CD4-positive, alpha-beta T cell treated with Interleukin-4 for 1 hour (primary cell): Measurements from ENCODE around the gene NDUFS7.

Experiments
- DNase-seq, 2 donors: peaks; one replicate each; pipeline ENCODE4 v3.0.0-alpha.2; 2020 to 2022

The NDUFS7 gene

DNA sequence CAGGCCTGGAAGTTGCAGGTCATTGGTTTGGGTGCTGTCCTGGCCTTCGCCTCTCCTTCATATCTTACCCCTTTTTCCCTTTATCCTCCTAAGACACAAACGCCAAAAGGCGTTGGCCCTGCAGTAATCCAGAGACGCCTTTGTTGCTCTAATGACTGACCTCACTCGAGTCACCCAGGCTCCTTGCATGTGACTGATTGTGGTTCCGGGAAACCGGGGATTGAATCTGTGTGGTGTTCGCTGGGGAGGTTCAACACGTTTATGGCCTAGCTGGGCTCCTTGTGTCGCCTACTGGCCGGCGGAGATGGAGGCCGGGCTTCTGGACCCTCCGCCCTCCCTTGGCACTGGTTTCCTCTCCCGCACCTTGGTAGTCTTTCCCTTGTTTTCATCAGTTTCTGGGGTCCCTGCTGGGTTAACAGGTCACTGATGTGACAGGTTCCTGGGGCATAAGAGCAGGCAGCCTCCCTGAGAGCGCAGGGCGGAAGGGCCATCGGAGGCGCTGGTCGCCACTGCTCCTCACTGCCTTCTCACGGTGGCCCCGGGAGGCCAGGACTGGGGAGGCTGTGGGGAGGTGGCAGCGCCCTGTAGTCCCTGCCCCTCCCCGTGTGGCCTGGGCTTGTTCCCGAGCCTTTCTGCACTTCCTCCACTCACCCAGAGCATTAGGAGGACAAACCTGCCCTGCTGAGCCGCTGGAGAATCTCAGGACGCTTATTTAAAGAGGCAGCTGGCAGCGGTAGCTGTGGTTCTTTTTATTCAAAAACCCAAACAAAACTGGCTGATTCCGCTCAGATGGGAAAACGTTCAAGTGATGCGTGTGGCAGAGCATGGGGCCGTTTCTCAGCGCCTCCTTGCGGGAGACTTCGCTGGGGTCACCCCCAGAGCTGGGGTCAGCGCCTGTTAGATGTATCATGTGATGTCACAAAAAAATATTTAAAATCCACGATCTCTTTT lies 18.1 kb upstream of the NDUFS7 start:
- DNase-seq = no peak

DNA sequence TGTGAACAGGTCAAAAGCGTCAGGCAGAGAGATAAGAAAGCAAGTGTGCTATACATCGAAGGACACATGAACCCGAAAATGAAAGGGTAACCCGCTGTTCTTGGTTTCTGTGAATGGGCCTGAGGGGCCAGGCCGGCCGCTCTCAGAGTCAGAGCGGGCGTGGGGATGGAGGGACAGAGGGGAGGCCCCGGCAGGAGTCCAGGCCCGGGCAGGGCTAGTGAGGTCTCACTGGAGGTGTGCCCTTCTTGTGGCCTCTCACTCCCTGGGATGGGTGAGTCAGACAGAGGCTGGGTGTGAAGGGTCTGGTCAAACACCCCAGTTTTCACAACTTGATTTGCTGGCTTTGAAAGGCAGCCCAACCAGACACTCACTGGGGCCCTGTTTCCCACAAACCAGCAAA lies 17.4 kb upstream of the NDUFS7 start:
- no peak for DNase-seq

DNA sequence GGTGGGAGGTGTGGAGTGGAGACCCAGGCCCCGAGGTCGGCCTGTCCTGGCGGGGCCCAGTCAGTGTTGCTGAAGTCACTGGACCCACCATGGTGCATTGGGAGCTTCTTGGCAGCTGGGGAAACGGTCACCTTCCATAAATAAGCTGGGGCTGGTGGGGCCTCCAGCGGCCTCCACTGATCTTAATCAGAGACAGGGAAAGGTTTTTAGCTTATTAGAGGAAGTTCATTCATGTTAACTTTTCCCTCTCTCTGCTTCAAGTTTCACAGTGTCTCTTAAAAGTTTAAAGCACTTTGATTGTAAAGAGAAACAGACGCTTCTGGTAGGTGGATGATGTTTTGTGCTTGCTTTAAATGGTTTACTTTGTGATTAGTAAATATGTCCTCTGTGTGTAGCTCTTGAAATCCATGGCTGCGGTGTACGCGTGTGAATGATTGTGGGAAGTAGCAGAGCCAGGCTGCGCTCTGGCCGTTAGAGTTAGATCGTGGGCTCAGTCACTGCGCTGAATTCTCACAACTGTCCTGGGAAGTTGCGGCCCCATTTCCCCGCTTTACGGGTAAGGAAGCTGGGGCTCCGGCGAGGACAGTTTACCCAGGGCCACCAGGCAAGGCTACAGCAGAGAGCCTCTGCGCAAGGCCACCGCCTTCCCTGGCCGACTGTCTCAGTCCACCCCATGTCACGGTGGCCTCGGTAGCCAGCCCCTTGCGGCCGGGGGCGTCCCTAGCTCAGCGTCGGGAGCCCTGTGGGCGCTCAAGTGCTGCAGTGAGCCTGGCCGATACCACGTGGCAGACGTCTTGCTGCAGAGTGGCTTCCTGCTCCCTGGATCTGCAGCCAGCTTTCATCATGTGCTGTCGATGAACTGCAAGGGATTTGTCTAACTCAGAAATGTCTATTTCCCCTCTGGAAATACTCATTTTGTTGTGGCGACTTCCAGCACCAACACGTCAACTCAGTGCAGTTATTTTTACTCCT lies 16.5 kb upstream of the NDUFS7 start:
- no peak for DNase-seq

GRCh38 chr19:1369214-1369805 lies 14.4 kb upstream of the NDUFS7 start:
- DNase-seq = no peak

- no peak for DNase-seq
Measured at GRCh38 chr19:1370579-1371361, 12.9 kb upstream of the NDUFS7 start.

DNA sequence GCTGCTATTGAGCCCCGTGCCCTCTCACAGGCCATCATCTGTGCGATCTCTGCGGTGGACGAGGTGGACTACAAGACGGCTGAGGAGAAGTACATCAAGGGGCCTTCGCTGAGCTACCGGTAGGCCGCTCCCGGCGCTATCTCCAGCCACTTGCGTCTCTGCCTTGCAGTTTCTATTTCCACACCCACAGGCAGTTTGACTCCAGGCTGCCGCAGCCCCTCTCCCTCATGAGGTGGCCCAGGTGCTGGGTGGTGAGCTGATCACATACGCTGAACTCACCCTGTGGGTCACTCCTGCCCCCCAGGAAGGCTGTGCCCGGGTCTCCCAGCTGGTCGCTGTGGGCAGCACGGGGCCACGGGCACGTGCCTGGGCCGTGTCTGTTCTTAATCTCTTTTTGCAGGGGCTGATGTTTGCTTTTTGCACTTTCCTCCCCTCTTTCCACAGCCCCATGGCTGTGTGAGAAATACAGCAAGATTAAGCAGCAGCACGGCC lies 10.6 kb upstream of the NDUFS7 start:
- no peak for DNase-seq

DNA sequence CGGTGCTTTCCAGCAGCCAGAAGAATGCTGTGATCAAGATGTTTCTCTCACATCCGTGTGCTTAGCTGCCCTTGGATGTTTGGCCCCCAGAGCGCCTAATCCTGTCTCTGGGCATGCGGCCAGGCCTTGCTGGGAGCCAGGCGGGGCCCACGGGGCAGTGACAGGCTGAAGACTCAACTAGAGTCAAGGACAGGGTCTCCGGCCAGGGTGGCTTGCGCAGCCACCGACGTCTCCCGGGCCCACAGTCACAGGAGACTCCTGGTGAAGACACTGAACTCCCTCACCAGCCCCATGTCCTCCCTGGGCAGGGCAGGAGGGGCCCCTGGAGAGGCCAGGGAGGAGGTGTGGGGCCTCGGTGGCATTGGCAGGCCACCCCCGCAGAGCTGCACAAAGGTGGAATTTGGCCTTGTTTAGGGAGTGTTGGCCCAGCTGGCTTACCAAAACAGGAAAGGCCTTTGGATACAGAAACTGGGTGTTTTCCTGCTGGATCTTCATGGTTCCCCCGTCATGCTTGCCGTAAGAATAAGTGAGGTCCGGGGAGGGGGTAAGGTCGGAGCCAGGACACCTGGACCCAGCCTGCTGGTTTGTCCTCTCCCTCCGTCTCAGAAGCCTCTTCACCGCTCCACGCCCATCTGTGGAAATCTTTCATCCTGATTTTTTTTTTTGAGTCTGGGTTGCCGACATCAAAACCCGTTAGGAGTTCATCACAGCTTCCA lies 10.0 kb upstream of the NDUFS7 start:
- no peak for DNase-seq

DNA sequence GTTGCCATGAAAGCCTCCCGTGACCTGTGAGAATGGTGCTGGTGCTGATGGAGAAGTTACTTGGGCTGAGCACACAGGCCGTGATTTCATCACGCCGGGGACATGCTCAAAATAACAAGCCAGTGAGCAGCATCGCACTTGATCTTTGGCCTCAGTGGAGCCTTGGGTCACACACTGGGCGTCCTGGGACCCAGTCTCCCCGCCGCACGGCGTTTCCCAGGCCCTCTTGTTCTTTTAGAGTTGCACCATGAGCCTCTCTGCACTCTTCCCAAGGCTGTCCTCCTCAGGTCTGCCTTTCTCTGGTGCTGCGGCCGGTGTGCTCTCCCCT lies 9.5 kb upstream of the NDUFS7 start:
- no peak for DNase-seq

GRCh38 chr19:1376415-1376805 lies 7.3 kb upstream of the NDUFS7 start:
- no peak for DNase-seq

DNA sequence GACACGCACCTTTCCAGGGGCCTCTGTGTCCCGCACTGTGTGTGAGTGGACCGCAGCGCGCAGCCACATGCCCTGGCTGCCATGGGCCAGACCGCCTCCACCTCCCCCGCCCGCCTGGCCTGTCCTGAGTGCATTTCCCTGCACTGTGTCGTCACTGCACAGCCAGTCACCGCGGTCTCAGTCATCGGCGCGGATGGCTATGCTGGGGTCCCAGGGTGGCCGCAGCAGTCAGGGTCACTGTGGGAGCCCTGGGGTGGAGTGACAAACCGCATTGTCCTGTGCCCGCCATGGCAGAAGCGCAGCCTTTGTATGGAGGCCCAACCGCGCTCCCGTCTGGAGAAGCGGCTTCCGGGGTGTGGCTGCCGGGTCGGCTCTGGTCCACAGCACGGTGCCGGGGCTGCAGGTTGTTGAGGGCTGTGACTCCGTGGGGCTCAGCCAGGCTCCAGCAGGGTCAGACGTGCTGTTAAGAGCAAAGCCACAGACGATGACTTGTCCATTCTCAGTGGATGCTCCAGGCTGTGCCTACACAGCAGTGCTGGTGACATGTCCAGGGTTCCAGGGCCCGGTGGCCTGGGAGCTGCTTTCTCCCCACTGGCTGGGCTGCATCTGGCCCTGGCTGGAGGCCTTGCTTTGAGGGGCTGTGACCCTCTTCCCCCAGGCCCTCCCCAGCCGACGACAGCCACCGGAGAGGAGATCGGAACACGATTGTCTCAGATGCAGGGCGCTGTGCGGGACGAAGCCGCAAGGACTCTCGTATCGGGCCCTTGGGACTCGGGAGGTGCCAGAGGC lies 6.3 kb upstream of the NDUFS7 start:
- no peak for DNase-seq

GRCh38 chr19:1377965-1378785 lies 5.5 kb upstream of the NDUFS7 start:
- DNase-seq = no peak

- DNase-seq = no peak
Measured at GRCh38 chr19:1379126-1379905, 4.4 kb upstream of the NDUFS7 start.

- no peak for DNase-seq
Measured at GRCh38 chr19:1379961-1380489, 3.7 kb upstream of the NDUFS7 start.

- no peak for DNase-seq
Measured at GRCh38 chr19:1382250-1382649, 1.5 kb upstream of the NDUFS7 start.

- no peak for DNase-seq
Measured at GRCh38 chr19:1383017-1383311, 743 bp upstream of the NDUFS7 start.

GRCh38 chr19:1384085-1384462 lies 367 bp downstream of the NDUFS7 start:
- DNase-seq = no peak

GRCh38 chr19:1384478-1385110 lies 887 bp downstream of the NDUFS7 start:
- no peak for DNase-seq

DNA sequence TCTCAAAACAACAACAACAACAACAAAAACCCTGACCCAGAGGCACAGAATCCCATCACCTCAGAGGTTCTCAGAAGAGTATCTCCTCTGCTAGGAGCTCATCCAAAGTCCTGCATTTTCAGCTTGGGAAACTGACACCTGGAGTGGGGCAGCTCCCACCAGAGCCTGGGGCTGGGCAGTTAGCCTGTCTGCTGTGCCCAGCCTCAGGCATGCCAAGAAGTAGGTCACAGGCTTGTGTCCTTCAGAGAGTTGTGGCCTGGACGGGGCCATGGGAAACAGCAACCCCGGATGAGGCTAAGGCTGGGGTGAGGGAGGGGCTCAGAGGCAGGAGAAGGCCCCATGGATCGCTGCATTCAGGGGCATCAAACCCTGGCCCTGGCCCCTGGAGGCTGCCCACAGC lies 2.1 kb downstream of the NDUFS7 start:
- no peak for DNase-seq
